Common myeloid progenitor, CD34-positive (primary cell): ENCODE measurements around the gene CCDC183.

Source experiments
- CTCF ChIA-PET: fragments of 350-600 bp; sonication (Branson Sonifier 250); formaldehyde crosslinking; loops from one replicate; lab custom pipeline; 2021; ENCODE audit warnings: antibody characterized with exemption; lab: Charles Lee
- POLR2A ChIA-PET: fragments of 350-600 bp; sonication (Branson Sonifier 250); formaldehyde crosslinking; loops from one replicate; lab custom pipeline; 2021; ENCODE audit warnings: antibody characterized with exemption; lab: Charles Lee
- DNase-seq, 3 donors: peaks; one replicate each; pipeline versions ENCODE4 v3.0.0 to v3.0.0-alpha.2; 2013
- H3K27ac ChIP-seq, 2 experiments: 1 replicate in 1 of 2; 2 replicates in 1 of 2; pipeline ENCODE4 v1.7.0; 2013; ENCODE audit warnings: inconsistent platforms in 2 of 2, low read length in 2 of 2, mild to moderate bottlenecking in 2 of 2, low read depth in 1 of 2, moderate library complexity in 1 of 2; ENCODE audit not compliant: severe bottlenecking in 2 of 2, insufficient read depth in 1 of 2, poor library complexity in 1 of 2
- H3K27me3 ChIP-seq, 5 experiments: replicated peaks in 2 of 5; 1 replicate in 3 of 5; 2 replicates in 2 of 5; pipeline versions ENCODE4 v1.6.1 to v1.7.0; 2013; ENCODE audit warnings: low read length in 4 of 5, mild to moderate bottlenecking in 2 of 5, moderate library complexity in 2 of 5, inconsistent platforms in 1 of 5; ENCODE audit not compliant: insufficient read depth in 5 of 5, control insufficient read depth in 4 of 5
- H3K36me3 ChIP-seq, 4 experiments: 1 replicate in 2 of 4; 2 replicates in 2 of 4; pipeline versions ENCODE4 v1.6.1 to v1.7.0; 2013; ENCODE audit warnings: low read length in 3 of 4, control low read depth in 1 of 4, mild to moderate bottlenecking in 1 of 4; ENCODE audit not compliant: control insufficient read depth in 4 of 4, insufficient read depth in 4 of 4
- H3K4me1 ChIP-seq, 4 experiments: 1 replicate in 3 of 4; 2 replicates in 1 of 4; pipeline versions ENCODE4 v1.6.1 to v1.7.1; 2013; ENCODE audit warnings: low read length in 3 of 4, mild to moderate bottlenecking in 3 of 4, control low read depth in 1 of 4, inconsistent platforms in 1 of 4, moderate library complexity in 1 of 4; ENCODE audit not compliant: control insufficient read depth in 4 of 4, insufficient read depth in 4 of 4; ENCODE audit errors: control extremely low read depth in 1 of 4
- H3K4me3 ChIP-seq, 7 experiments: 1 replicate in 4 of 7; 2 replicates in 3 of 7; pipeline versions ENCODE4 v1.5.1 to v1.7.0; 2013; ENCODE audit warnings: mild to moderate bottlenecking in 7 of 7, low read length in 6 of 7, moderate library complexity in 6 of 7, inconsistent platforms in 2 of 7, low read depth in 2 of 7, control low read depth in 1 of 7; ENCODE audit not compliant: insufficient read depth in 4 of 7, control insufficient read depth in 1 of 7; ENCODE audit errors: extremely low read depth in 1 of 7
- H3K9me3 ChIP-seq, 5 experiments: 1 replicate in 4 of 5; 2 replicates in 1 of 5; pipeline versions ENCODE4 v1.6.1 to v1.7.1; 2013; ENCODE audit warnings: low read length in 4 of 5, mild to moderate bottlenecking in 2 of 5, inconsistent platforms in 1 of 5, low read depth in 1 of 5, moderate library complexity in 1 of 5; ENCODE audit not compliant: control insufficient read depth in 4 of 5, insufficient read depth in 2 of 5; ENCODE audit errors: control extremely low read depth in 1 of 5
- WGBS: methylation state at CpG from one replicate; pipeline ENCODE4 v1.1.5; 2013; ENCODE audit not compliant: insufficient coverage; 5-methylcytosine and 5-hydroxymethylcytosine counted together

The CCDC183 gene

DNA sequence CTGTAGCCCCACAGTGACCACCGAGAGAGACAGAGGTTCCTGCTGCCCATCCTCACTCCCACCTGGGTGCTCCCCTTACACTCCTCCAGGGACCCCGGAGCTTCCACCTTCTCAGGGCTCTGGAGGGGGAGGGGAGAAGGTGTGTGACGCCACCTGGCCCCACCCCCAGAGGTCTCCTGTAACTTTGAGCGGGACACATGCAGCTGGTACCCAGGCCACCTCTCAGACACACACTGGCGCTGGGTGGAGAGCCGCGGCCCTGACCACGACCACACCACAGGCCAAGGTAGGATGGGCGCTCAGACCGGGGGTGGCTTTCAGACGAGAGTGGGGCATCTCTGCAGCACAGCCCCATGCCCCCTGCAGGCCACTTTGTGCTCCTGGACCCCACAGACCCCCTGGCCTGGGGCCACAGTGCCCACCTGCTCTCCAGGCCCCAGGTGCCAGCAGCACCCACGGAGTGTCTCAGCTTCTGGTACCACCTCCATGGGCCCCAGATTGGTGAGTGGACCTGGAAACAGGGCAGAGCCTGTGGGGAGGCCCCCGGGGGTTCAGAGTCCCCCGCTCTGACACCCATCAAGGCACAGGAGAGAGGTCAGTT, 60.5 kb downstream of the CCDC183 start:
- Histone ChIP-seq H3K9me3 (no peaks in the 10 kb centered on the region), H3K27ac (no peak overlapping the region), H3K27me3 (no peaks in the 10 kb centered on the region), H3K36me3 (peaks cover 0 to 18% (median 11%) of the 10 kb centered on the region in 4 experiments), H3K4me1 (peaks cover 0 to 3% (median 0%) of the 10 kb centered on the region in 4 experiments), H3K4me3 (no peak overlapping the region)
- peak in 2 of 3 donors; percentile 17 to 24 for DNase-seq
- POLR2A ChIA-PET, result no interaction called here
- 88% methylated on average over 10 of the region's 14 CpGs for WGBS
- CTCF ChIA-PET, result no interaction called here

DNA sequence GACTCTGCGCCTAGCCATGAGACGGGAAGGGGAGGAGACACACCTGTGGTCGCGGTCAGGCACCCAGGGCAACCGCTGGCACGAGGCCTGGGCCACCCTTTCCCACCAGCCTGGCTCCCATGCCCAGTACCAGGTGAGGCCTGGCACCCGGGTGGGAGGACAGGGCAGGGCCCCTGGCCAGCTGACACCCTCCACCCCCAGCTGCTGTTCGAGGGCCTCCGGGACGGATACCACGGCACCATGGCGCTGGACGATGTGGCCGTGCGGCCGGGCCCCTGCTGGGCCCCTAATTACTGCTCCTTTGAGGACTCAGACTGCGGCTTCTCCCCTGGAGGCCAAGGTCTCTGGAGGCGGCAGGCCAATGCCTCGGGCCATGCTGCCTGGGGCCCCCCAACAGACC, 61.0 kb downstream of the CCDC183 start:
- Histone ChIP-seq H3K4me3 (no peak overlapping the region), H3K27me3 (no peaks in the 10 kb centered on the region), H3K27ac (no peak overlapping the region), H3K9me3 (no peaks in the 10 kb centered on the region), H3K36me3 (peaks cover 0 to 20% (median 16%) of the 10 kb centered on the region in 4 experiments), H3K4me1 (peaks cover 0 to 3% (median 0%) of the 10 kb centered on the region in 4 experiments)
- ChIA-PET POLR2A (no interaction called here), CTCF (no interaction called here)
- WGBS, result 92% methylated on average over 9 of the region's 19 CpGs
- DNase-seq, result no peak
